PC-9 (cell line): Measurements from ENCODE around the gene ENPP5.

Experiments
- EZH2 ChIP-seq: fragments of 200-600 bp; sonication (generic); IDR thresholded peaks from 2 replicates; pipeline ENCODE4 v1.8.0; 2017; ENCODE audit warnings: antibody characterized with exemption, low read depth
- TF ChIP-seq, protein P1 (sequence below): fragments of 200-600 bp; sonication (generic); conservative IDR thresholded peaks from 2 replicates; pipeline ENCODE4 v1.6.1; 2017; ENCODE audit warnings: mixed run types, antibody characterized with exemption, mild to moderate bottlenecking, moderate library complexity

DNA sequence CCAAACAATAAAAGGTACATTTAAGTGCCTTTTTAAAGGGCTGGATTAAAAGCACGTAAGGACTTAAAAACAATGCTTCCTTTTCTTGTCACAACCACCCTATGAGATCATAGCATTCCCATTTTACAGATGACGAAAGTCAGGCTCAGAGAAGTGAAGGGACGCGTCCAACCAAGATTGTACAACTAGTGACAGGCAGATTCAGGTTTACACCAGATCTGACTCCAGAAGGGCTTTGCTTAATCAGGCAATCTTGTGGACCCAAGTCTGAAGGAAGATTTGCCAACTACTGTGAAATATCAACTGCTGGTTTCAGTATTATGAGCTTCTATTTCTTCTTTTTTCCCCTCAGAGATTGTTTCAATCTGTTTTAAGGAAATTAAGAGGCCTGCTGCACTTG lies 40.1 kb downstream of the ENPP5 start:
- TF ChIP-seq, protein P1, sequence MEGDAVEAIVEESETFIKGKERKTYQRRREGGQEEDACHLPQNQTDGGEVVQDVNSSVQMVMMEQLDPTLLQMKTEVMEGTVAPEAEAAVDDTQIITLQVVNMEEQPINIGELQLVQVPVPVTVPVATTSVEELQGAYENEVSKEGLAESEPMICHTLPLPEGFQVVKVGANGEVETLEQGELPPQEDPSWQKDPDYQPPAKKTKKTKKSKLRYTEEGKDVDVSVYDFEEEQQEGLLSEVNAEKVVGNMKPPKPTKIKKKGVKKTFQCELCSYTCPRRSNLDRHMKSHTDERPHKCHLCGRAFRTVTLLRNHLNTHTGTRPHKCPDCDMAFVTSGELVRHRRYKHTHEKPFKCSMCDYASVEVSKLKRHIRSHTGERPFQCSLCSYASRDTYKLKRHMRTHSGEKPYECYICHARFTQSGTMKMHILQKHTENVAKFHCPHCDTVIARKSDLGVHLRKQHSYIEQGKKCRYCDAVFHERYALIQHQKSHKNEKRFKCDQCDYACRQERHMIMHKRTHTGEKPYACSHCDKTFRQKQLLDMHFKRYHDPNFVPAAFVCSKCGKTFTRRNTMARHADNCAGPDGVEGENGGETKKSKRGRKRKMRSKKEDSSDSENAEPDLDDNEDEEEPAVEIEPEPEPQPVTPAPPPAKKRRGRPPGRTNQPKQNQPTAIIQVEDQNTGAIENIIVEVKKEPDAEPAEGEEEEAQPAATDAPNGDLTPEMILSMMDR: no peak
- no peak for TF ChIP-seq EZH2
